SIG-M5 treated with dmso at 0.1 percent for 504 hours (cell line): ENCODE results near the gene PTGES3L.
"Not testable (repeated sequence)": the region's sequence is repeated elsewhere in the genome, so short reads cannot be mapped to it uniquely, and the experiment has no call there.

ENCODE experiments used
- DNase-seq: peaks from one replicate; lab custom pipeline; 2025; ENCODE audit not compliant: unreplicated experiment; lab: John Stamatoyannopoulos, UW

PTGES3L gene

DNA sequence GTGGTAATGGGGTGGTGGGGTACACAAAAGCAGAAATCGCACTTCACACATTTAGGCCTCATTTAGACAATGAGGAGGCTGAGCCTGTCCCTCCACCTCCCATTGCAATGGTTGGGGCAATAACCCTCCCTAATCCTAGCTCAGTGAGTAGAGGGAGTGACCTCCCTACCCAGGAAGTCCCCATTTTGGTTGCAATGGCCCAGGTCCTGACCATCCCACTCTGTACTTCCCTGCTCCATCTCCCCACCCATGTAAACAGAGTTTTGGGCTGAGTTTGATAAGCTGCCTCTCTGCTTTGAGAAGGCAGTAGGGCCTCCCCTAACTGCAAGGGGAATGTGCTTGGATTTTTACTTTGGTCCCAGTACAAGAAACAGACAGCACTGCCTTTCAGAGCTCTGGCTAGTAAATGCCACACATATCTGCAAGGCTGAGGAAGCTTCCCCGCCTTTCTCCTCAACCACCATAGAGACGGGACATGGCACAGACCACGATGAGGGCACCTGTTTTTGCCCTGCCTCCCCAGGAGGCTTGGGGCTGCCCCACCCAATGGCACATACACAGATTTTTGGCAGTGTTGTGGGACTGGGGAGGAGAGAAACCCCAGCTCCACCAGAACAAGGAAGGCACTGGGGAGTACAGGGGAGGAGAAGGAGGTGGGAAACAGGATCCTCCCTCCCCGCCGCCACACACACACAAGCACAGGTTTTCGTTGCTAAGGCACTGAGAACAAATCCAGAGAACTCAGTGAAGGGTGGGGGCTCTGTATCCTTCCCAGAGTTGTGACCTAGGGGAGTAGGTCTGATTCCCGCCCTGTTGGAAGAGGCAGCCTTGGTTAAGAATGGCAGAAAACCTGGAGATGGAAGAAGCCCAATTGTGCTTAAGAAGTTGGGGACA is 35.0 kb upstream of the PTGES3L start:
- no peak for DNase-seq

DNA sequence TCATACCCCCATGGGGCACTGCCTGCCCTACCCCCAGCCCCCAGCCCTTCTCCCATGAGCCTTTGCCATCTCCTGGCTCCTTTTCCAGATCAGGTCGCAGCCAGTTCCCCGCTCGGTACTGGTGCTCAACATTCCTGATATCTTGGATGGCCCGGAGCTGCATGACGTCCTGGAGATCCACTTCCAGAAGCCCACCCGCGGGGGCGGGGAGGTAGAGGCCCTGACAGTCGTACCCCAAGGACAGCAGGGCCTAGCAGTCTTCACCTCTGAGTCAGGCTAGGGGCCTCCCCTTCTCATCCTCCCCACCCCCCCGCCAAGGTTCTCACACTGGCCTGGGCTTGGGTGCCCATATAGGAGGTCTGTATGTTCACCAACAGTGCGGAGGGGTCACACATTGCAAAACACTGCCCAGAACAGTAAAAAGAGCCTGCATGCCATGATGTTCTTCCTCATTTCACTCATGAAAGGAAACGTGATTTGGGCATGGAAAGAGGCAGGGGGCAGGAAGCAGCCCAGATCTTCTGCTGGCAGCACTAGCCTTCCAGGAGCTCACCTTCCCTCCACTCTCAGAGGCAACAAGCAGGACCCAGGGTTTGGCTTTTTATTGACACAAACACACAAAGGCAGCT is 34.3 kb upstream of the PTGES3L start:
- DNase-seq = no peak

DNA sequence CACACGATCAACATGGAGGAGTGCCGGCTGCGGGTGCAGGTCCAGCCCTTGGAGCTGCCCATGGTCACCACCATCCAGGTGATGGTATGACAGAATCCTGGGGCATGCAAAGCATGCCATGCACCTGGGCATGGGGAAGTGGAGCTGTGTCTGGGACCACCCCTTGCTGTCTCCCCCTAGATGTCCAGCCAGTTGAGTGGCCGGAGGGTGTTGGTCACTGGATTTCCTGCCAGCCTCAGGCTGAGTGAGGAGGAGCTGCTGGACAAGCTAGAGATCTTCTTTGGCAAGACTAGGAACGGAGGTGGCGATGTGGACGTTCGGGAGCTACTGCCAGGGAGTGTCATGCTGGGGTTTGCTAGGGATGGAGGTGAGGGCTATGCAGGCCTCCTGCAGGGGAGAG is 33.4 kb upstream of the PTGES3L start:
- DNase-seq = no peak

DNA sequence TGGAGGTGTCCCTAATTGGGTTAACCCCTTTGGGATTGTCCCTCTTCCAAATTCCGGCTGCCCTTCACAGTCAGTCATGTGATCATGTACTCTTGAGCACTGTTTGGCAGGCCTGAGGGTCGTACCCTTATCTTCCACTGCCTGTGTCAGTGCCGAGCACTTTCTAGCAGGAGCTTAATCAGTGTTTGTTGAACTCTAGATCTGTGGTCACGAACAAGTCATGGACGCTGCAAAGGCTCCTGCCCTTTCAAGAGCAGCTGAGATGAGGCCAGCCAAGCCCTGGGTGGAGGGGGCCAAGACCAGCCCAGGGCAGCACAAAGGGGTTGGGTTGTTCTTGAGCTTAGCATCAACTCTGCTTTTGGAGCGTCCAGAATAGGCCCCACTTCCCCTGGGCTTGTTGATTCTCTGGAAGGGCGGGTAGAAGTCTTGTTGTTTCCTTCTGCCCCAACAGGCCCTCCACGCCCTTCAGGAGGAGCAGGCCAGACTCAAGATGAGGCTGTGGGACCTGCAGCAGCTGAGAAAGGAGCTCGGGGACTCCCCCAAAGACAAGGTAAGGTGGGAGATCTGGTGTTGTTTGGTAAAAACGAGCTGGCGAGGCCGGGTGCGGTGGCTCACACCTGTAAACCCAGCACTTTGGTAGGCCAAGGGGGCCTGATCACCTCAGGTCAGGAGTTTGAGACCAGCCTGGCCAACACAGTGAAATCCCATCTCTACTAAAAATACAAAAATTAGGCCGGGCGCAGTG is 32.0 kb upstream of the PTGES3L start:
- no peak for DNase-seq

DNA sequence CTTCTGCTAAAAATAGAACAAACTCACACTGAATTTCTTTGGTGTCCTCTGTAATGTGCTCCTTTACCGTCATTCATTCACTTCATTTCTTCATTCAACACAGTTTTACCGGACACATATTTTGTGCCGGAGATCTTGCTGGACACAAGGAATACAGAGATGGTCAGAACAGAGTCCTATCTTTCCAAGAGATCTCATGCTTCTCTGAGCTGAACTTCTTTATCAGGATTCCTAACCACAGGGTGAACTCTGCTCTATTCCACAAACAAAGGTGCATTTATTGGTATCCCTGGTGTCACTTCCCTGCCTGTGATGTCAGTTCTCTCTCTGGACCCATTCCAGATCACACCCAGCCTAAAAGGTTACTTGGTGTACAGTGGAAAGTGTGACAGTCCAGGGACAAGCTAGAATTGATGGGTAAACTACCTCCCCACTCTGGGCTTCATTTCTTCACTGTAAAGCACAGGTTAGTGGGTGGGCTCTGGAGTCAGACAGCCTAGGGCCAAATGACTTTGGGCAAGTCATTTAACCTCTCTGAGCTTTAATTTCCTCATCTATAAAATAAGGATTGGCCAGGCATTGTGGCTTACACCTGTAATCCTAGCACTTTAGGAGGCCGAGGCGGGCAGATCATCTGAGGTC is 30.9 kb upstream of the PTGES3L start:
- no peak for DNase-seq

DNA sequence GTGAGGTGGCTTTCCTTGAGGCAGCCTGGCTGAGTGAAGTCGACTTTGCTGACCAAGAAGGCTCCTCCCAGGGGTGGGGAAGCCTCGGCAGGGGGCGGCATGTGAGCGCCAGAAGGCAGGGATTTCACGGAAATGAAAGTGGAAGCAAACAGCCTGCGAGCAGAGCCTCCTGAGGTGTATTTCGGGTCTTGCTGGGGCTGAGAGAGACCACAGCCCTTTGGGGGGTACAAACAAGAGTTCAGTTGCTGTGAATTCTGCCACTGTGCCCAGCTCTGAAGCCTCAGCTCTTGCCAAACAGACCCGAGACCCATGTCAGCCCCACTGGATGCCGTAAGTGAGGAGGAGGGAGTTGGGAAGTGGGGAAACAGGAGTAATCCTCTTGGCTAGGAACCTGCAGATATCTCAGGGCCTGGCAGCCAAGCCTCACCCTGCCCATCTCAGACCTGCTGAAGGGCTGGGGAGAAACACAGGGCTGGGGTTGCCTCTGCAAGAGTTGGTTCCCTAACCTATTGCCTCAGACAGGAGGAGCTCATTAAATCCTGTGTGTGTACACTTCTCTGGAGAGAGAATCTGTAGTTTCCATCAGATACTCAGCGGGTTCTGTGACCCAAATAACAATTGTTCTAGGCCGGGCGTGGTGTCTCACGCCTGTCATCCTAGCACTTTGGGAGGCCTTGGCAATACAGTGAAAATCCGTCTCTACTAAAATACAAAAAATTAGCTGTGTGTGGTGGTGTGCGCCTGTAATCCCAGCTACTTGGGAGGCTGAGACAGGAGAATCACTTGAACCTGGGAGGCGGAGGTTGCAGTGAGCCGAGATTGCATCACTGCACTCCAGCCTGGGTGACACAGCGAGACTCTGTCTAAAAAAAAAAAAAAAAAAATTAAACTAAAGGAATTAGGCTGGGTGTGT is 27.0 kb upstream of the PTGES3L start, which contains the start of gene IFI35:
Gene IFI35, plus strand, starts transcription at position 146 of the 913 bp plus-strand sequence. Its CDS starts 164 bp downstream, at position 310.
- DNase-seq = peak; percentile 88

DNA sequence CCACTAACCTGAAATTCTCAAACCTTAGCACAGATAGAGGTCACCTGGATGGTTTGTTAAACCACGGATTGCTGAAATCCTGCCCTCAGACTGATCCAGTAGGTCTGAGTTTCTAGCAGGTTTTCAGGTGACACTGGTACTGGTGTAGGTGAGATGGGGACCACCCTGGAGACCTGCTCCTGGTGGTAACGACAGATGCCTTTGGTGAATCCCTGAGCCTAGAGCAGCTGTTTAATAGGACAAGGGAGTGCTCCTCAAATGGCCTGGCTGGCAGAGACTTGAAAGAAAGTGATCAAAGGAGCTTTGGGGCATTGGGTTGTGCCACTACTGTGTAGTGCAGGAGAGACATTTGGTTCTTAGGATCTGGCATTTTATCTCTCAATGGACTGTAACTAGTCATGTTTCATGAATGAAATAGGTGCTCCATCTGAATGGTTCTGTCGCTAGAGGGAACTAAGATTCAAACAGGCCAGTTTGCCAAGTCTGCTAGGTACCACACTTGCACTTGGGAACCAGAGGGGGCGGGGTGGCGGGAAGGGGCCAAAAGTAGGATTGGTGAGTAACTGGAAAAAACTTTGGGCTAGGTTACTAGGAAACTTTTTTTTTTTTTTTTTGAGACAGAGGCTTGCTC is 23.8 kb upstream of the PTGES3L start:
- DNase-seq = no peak

DNA sequence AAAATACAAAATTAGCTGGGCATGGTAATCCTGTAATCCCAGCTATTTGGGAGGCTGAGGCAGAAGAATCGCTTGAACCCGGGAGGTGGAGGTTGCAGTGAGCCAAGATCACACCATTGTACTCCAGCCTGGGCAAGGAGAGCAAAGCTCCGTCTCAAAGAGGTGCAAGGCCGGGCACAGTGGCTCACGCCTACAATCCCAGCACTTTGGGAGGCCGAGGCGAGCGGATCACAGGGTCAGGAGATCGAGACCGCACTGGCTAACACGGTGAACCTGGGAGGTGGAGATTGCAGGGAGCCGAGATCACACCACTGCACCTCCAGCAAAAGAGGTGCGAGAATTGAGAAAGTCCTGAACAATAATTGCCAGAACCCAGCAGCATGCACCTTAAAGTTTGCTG is 21.0 kb upstream of the PTGES3L start:
- DNase-seq = not testable (repeated sequence)

DNA sequence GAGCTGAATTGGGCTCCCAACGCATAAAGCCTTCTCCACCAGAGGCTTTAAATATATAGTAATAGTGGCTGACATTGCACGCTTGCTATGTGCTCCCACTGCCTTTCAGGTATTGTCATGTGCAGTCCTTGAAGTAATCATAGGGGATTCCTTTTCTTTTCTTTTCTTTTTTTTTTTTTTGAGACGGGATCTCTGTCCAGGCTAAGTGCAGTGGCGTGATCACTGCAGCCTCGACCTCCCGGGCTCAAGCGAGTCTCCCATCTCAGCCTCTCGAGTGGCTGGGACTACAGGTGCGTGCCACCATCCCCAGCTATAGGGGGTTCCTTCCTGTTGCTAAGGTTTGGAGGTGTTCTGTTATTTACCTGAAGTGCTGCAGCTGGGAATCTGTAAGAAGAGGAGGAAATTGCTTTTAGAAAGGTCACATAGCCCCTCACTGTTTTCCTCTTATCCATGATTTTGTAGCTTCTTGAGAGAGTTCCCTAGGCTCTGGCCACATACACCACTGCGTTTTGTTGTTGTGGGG is 19.2 kb upstream of the PTGES3L start:
- DNase-seq = no peak

DNA sequence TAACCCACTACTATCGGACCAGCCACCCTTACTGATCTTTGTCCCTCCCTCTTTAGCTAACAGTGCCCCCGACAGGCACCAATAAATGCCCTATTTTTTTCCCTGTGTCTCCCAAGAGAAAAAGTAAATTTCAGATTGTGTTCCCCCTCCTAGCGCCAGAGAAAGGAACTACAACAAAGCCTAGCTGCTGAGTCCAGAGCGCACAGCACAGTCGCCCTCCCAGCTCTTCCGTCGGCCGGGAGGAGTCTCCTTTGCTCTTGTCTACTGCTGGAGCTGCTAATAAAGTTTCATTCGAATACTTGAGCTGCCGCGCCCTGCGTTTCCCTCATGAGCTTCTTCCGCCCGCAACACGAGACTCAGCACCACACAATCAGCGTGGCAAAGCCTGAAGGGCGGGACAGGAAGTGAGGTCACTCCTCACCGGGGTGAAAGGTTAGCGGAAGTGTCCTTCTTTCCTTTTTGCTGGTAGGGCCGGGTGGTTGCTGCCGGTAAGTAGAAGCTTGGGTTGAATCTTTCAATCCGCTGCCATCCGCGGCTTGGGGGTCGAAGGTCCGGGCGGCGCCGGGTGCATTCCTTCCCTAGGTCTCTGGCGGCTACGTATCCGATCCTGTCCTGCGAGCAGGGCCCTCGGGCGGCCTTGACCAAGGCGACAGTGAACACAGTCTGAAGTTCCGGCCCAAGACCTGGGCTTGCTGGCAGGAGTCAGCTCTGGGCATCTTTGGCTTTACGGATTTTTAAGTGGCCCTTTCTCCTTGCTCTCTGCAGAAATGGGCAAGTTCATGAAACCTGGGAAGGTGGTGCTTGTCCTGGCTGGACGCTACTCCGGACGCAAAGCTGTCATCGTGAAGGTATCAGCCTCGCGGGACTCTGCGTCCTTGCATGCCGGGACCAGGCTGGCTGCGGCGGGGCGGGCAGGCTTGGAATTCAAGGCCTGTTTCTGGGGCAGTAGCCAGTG is 18.4 kb upstream of the PTGES3L start, which contains the start of gene RPL27:
Gene RPL27, plus strand, starts transcription at position 436 of the 955 bp plus-strand sequence. Its CDS starts 332 bp downstream, at position 768.
- DNase-seq = peak; percentile 100

DNA sequence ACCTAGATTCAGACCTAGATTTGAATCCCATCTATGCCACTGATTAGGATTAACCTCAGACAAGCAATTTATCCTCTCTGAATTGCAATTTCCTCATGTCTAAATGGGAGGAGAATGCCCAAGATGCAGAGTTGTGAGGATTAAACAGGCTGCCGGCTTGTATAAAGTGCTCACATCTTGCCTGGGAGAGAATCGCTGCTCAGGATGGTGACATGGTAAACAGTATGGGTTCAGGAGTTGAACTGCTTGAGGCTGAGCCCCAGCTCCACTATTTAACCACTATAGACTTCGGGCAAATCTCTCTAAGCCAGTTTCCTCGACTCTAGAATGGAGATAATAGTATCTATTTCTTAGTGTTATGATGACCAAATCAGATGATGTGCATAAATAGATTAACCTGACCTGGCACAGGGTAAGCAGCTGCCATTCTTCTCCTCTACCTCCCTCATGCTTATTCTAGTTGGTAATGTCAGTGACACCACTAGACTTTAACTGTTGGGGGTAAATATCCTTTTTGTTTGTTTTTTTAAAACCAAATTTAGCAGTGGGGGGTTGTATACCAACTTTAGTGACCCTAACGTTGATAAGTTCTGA is 17.6 kb upstream of the PTGES3L start:
- DNase-seq = no peak

DNA sequence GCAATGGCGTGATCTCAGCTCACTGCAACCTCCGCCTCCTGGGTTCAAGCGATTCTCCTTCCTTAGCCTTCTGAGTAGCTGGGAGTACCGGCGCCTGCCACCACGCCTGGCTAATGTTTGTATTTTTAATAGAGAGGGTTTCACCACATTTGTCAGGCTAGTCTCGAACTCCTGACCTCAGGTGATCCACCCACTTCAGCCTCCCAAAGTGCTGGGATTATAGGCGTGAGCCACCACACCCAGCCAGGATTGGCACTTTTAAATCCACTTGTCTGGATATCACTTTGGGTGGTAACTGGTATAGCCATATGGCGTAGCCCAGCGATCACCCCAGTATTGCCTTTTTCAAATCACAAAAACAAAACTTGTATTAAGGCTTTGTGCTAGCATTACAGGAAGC is 14.0 kb upstream of the PTGES3L start:
- DNase-seq = not testable (repeated sequence)

DNA sequence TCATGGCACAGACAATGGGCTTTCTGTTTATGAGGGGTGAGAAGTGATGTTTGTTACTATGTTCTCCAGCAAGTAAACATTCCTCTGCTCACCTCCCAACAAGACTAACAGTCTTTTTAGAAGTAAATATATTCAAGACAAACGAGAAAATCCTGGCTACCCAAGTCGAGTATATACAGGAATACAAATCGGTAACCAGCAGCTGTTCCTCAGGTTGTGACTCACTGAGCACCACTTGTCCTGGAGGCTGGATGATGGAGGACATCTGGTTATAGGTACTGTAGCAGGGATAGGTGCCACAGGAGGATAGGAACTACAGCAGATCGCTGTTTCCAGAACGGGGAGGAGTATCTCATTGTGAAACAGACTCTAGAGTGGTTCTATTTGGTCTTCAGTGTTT is 13.0 kb upstream of the PTGES3L start:
- DNase-seq = no peak

DNA sequence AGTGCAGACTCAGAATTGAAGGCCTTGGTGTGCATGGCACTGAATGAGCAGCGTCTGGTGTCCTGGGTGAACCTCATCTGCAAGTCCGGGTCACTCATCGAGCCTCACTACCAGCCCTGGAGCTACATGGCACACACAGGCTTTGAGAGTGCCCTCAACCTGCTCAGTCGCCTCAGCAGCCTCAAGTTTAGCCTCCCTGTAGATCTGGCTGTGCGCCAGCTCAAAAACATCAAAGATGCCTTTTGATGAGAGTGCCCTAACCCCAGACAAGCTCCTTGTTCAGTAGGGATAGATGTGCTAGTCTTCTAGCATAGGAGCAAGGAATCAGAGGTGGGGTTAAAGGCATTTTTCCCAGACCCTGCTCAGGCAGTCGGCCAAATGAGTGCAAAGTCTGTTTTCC is 11.6 kb upstream of the PTGES3L start:
- no peak for DNase-seq

DNA sequence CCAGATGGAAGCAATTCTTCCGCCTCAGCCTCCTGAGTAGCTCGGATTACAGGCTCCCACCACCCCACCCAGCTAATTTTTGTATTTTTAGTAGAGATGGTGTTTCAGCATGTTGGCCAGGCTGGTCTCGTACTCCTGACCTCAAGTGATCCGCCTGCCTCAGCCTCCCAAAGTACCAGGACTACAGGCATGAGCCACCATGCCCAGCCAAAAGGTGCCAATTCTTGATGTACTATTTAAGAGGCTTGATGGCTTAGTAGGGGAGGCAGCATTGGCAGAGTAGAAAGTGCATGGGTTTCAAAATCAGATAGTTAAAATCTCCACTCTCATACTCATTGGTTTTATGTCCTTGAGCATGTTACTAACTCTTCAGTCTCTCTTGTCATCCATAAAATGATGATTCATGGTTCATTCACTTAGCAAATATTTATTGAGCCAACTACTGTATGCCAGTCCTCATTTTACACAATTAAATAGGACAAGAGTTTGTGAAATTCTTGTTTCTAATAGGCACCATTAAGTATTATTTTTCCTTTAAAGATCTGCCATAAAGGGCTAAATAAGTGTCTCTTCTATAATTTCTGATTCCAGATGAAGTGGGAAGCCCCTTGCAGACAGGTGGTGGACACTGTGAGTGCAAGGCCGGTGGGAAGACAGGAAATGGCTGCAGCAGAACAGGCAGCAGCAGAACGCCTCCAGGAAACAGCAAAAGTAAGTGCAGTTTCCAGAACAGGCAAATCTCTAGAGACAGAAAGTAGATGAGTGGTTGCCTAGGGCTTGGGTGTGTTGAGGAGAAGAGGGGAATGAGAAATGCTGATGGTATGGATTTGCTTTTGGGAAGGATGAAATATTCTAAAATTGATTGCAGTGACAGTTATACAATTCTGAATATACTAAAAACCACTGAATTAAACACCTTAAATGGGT is 10.1 kb upstream of the PTGES3L start:
- DNase-seq = no peak

DNA sequence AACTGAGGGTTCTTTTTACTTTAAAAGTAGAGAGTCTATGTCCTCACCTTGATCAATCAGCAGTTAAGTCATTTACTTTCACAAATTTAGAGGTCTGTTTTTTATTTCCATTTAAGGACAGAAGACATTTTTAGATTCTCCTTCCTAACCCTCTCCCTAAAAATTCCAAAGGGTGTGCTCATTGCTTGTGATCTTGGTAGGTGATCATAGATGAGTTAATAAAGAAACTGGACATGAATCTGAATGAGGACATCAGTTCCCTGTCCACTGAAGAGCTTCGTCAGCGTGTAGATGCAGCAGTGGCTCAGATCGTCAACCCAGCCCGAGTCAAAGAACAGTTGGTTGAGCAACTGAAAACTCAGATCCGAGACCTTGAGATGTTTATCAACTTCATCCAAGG is 9.3 kb upstream of the PTGES3L start:
- DNase-seq = no peak

DNA sequence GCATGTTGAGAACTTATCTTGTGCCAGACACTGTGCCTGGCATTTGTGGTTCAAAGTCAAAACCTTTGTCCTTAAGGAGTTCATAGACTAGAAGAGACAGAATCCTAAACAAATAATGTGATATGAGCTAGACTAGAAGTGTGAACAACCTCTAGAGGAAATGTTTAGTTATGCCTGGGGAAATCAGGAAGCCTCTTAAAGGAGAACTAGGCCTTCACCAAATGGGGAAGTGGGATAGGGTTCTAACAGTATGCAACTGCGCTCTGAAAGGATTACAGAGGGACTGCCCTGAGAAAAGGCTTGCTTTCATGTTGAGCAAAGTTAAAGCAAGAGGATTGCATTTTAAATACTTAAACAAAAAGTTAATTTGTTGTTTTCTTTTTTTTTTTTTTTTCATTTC is 5.3 kb upstream of the PTGES3L start:
- peak; percentile 96 for DNase-seq
